Retinal pigment epithelial cell (primary cell): ENCODE measurements around the gene UNK.
"Not testable (repeated sequence)": the region's sequence is repeated elsewhere in the genome, so short reads cannot be mapped to it uniquely, and the experiment has no call there.

Source experiments
- DNase-seq: peaks from one replicate; pipeline ENCODE4 v3.0.0-alpha.2; 2010; ENCODE audit warnings: low read depth
- H3K4me3 ChIP-seq: 2 replicates; pipeline ENCODE4 v1.5.1; 2011; ENCODE audit warnings: mild to moderate bottlenecking, low read length, control low read depth, moderate library complexity
- CTCF ChIP-seq: conservative IDR thresholded peaks from 2 replicates; pipeline ENCODE4 v1.5.1; 2011; ENCODE audit warnings: low read depth, low read length, control low read depth, inconsistent platforms

UNK gene

DNA sequence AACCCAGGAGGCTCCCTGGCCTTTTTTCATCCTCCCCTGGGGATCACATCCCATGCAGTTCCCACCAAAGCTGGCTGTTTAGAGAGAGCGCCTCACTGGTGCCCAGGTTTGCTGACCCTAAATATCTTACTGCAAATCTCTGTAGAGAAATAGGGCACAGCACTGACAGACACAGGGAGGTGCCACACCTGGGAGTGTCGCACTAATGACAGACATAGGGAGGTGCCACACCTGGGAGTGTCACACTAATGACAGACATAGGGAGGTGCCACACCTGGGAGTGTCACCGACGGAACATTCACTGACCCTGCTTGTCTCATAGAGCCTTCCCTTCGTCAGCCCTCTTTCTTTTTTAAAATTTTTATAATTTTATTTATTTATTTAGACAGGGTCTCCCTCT lies 25.6 kb downstream of the UNK start:
- no peak for TF ChIP-seq CTCF
- H3K4me3 ChIP-seq, result no peak overlapping the region
- DNase-seq, result no peak

DNA sequence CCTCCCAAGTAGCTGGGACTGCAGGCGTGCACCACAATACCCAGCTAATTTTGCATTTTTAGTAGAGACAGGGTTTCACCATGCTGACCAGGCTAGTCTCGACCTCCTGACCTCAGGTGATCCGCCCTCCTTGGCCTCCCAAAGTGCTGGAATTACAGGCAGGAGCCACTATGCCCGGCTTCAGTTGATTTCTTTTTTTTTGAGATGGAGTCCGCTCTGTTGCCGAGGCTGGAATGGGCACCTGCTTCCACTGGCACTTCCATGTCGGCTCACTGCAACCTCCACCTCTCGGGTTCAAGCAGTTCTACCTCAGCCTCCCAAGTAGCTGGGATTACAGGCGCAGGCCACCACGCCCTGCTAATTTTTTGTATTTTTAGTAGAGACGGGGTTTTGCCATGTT lies 26.1 kb downstream of the UNK start:
- not testable (repeated sequence) for H3K4me3 ChIP-seq, DNase-seq

DNA sequence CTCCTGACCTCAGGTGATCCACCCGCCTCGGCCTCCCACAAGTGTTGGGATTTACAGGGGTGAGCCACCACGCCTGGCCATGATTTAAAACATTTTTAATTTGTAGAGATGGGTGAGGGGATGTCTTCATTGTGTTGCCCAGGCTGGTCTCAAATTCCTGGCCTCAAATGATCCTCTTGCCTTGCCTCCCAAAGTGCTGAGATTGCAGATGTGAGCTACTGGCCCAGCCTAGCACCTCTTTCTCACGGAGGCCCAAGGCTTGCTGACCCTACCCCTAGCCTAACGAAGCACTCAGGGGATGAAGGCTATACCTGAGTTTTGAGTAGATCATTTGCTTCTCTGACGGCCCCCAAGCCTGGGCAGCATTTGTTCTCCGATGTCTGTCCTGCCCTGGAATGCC lies 26.6 kb downstream of the UNK start:
- no peak for TF ChIP-seq CTCF
- no peak for DNase-seq
- H3K4me3 ChIP-seq, result no peak overlapping the region

DNA sequence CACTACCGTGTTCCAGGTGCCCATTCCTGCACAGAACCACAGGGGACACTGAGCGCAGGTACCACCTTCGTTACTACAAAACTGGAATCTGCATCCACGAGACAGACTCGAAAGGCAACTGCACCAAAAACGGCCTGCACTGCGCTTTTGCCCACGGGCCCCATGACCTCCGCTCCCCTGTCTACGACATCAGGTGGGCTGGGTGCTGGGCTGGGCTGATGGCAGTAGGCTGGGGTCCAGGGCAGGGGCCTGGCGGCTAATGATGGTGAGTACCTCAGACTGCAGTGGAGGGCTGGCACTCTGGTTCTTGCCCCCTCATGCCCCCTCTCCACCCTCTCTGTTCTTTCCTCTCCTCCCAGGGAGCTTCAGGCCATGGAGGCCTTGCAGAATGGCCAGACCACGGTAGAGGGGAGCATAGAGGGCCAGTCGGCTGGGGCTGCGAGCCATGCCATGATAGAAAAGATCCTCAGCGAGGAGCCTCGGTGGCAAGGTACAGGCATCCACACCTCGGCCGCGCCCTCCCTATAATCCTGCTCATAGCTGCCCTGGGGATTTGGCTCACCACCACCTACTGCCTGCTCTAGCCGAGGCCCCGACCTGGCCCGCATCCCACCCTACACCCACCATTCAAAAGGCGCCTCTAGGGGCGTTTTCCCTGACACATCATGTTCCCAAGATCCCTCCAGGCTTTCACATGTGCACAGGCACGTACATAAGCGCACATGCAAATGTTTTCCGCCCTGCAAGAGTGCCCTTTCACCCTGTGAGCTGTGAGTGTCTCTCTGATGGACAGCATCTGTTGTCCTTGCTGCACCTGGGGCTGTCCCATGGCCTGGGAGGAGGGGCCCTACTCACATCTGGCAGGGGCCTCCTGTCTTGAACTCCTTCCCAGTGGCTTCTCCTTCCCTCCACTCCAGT lies 27.7 kb downstream of the UNK start:
- no peak for TF ChIP-seq CTCF
- no peak for DNase-seq
- no peak overlapping the region for H3K4me3 ChIP-seq

DNA sequence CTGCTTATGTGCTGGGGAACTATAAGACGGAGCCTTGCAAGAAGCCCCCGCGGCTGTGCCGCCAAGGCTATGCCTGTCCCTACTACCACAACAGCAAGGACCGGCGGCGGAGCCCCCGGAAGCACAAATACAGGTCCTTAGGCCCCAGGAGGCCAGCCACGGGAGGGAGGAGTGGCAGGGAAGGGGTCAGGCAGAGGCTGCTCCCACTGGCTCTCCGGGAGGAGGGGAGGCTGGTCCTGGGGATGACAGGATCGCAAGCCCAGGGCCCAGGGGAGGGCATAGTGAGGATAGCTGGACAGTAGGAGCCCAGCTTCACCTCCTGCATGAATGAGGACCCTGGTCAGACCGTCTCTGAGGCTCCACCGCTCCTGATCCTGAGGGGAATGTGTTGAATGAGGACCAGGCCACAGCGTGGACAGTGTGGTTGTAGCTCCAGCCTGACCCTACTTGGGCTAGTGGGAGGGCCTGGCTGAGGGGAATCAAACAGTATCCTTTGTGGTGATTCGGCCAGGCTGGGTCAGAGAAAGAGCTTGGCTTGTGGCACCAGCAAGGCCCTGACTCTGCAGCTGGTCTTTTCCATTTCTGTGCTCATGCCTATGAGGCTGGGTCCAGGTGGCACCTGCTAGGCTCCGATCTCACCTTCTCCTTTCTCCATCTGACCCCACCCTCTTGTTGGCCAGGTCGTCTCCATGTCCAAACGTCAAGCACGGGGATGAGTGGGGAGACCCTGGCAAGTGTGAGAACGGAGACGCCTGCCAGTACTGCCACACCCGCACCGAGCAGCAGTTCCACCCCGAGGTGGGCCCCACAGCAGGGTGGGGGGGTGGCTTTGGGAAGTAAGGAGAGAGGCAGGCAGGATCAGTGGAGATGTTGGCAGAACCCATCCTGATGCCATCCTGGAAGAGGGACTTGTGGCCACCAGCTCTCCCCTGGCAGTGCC lies 28.7 kb downstream of the UNK start:
- no peak overlapping the region for H3K4me3 ChIP-seq
- TF ChIP-seq CTCF, result no peak
- no peak for DNase-seq

DNA sequence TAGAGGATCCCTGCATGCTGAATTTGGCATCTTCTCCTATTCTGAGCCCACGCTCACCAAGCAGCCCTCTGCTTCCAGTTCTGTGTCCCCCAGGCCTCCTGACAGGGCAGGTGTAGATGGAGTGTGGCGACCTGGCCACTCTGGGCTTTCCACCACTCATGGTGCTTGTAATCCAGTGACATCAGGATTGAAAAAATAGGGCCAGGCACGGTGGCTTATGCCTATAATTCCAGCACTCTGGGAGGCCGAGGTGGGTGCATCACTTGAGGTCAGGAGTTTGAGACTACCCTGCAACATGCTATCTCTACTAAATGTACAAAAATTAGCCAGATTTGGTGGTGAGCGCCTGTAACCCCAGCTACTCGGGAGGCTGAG lies 29.4 kb downstream of the UNK start:
- no peak overlapping the region for H3K4me3 ChIP-seq
- TF ChIP-seq CTCF, result no peak
- no peak for DNase-seq

DNA sequence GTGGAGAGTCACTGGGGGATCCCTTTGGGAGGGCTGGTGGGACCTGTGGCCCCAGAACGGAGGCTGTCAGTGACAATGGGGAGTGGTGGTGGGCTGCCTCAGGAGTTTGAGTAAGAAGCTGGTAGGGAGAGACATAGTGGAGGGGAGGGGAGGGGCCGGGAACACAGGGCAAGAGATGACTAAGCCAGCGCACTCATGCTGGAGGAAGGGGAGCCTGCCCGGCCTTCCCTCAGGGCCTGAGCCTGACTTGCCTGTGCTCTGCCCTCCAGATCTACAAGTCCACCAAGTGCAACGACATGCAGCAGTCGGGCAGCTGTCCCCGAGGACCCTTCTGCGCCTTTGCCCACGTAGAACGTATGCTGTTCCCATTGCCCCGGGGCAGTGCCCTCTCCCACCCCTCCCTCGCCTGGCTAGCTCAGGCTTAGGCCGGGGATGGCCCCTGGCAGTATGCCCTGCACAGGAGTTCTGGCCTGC lies 30.3 kb downstream of the UNK start:
- TF ChIP-seq CTCF, result no peak
- no peak overlapping the region for H3K4me3 ChIP-seq
- DNase-seq, result no peak
